HUES6 (cell line): Measurements from ENCODE around the gene SH3TC2.

ENCODE experiments used
- H3K27ac ChIP-seq: 2 replicates; pipeline ENCODE4 v1.7.0; 2013; ENCODE audit warnings: low read depth, mild to moderate bottlenecking, low read length, inconsistent platforms
- H3K27me3 ChIP-seq: 2 replicates; pipeline ENCODE4 v1.6.1; 2013; ENCODE audit warnings: low read length; ENCODE audit not compliant: control insufficient read depth, insufficient read depth
- H3K36me3 ChIP-seq: 2 replicates; pipeline ENCODE4 v1.6.1; 2013; ENCODE audit warnings: low read length; ENCODE audit not compliant: control insufficient read depth, insufficient read depth
- H3K4me1 ChIP-seq: 2 replicates; pipeline ENCODE4 v1.6.1; 2013; ENCODE audit warnings: low read length; ENCODE audit not compliant: control insufficient read depth, insufficient read depth
- H3K4me3 ChIP-seq: 2 replicates; pipeline ENCODE4 v1.5.1; 2013; ENCODE audit warnings: low read depth, low read length
- H3K9ac ChIP-seq: one replicate; pipeline ENCODE4 v1.6.1; 2013; ENCODE audit warnings: mild to moderate bottlenecking, low read length
- H3K9me3 ChIP-seq: 2 replicates; pipeline ENCODE4 v1.6.1; 2013; ENCODE audit warnings: low read depth, low read length; ENCODE audit not compliant: control insufficient read depth, insufficient read depth

SH3TC2 gene

DNA sequence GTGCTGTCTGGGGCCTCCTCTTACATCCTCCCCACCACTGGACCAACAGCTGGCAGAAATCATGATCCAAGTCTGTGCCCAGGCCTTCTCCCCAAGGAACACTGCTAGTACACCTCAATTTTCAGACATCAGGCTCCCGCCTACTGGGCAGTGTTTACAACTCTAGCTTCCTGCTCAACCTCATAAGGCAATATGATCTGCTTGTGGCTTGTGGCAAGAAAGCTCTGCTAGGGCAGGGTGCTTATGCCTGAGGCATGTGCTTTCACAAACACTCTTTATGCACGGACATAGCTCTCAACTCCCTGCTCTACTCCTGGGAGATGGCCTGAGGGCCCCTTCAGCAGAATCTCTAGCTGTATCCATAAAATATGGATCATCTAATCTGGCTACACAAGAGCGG is 32.5 kb downstream of the SH3TC2 start:
- Histone ChIP-seq H3K4me1 (peaks cover 3% of the 10 kb centered on the region; the same call in 1 of the 2 replicates), H3K9me3 (no peaks in the 10 kb centered on the region), H3K4me3 (no peak overlapping the region), H3K9ac (no peak overlapping the region), H3K27ac (no peak overlapping the region), H3K36me3 (no peaks in the 10 kb centered on the region), H3K27me3 (no peaks in the 10 kb centered on the region; the same call in 1 of the 2 replicates)

DNA sequence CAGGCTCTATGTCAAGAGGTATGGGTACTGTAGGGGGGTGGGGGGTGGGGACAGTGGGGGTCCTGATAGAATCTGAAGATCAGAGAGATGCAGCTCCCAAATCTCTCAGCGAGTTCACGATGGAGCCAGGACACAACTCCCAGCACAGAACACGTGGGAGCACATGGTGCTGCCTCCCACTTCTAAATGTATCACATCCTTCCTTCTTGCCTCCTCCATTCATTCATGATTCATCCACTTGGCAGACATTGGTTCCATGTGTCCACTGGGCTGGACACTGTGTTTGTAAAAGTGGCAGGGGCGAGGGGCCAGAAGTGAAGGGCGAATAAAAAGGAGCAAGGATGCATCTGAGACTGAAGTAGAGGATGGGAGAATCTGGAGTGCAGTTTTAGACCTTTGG is 33.9 kb downstream of the SH3TC2 start:
- H3K9me3 ChIP-seq, result no peaks in the 10 kb centered on the region
- no peak overlapping the region for H3K27ac ChIP-seq
- no peak overlapping the region for H3K4me3 ChIP-seq
- no peak overlapping the region for H3K9ac ChIP-seq
- H3K27me3 ChIP-seq, result no peaks in the 10 kb centered on the region; the same call in 1 of the 2 replicates
- peaks cover 3% of the 10 kb centered on the region; the same call in 1 of the 2 replicates for H3K4me1 ChIP-seq
- no peaks in the 10 kb centered on the region for H3K36me3 ChIP-seq

GRCh38 chr5:149028161-149028560 is 34.7 kb downstream of the SH3TC2 start:
- Histone ChIP-seq H3K9ac (no peak overlapping the region), H3K27me3 (no peaks in the 10 kb centered on the region; the same call in 1 of the 2 replicates), H3K4me3 (no peak overlapping the region), H3K27ac (no peak overlapping the region), H3K9me3 (no peaks in the 10 kb centered on the region), H3K36me3 (no peaks in the 10 kb centered on the region), H3K4me1 (peaks cover 3% of the 10 kb centered on the region; the same call in 1 of the 2 replicates)

DNA sequence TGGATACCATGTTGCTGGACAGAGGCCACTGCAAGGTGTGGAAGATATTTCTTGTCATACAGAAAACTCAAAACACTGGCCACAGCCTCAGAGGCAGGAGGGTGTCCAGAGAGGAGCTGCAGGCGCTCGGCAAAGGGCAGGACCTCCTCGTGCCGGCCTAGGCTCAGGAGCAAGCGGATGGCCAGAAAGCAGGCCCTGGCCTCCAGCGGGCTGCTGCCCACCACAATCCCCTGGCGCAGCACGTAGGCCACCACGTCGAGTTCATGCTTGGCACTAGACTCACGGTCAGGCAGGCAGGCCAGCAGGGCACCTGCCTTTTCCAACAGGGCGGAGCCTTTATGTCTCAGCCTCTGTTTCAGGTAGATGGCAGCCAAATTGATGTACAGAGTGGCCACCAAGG is 35.2 kb downstream of the SH3TC2 start:
- Histone ChIP-seq H3K4me3 (no peak overlapping the region), H3K9ac (no peak overlapping the region), H3K27me3 (no peaks in the 10 kb centered on the region; the same call in 1 of the 2 replicates), H3K36me3 (no peaks in the 10 kb centered on the region), H3K9me3 (no peaks in the 10 kb centered on the region), H3K27ac (no peak overlapping the region), H3K4me1 (peaks cover 3% of the 10 kb centered on the region; the same call in 1 of the 2 replicates)

- Histone ChIP-seq H3K27ac (no peak overlapping the region), H3K27me3 (no peaks in the 10 kb centered on the region; the same call in 1 of the 2 replicates), H3K9me3 (no peaks in the 10 kb centered on the region), H3K4me3 (no peak overlapping the region), H3K9ac (no peak overlapping the region), H3K4me1 (no peaks in the 10 kb centered on the region), H3K36me3 (no peaks in the 10 kb centered on the region)
Measured at GRCh38 chr5:149024943-149025342, 37.9 kb downstream of the SH3TC2 start.

DNA sequence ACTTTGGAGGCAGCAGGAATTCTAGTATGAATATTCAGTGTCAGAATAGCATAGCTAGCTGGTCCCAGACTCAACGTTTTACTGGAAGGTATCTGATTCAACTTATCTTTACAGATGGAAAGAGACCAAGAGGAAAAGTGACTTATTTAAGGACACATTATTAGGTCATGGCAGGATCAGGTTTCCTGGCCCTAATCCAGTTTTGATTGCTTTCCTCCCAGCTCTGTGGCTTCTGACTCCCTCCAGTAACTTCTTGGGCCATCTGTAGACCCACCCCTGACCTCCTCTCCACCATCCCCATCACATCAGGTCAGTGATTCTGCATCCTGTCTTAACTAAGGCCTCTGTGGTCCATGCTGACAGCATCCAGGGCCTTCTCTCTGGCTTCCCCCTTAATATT is 38.4 kb downstream of the SH3TC2 start:
- Histone ChIP-seq H3K4me3 (no peak overlapping the region), H3K9me3 (no peaks in the 10 kb centered on the region), H3K27ac (no peak overlapping the region), H3K36me3 (no peaks in the 10 kb centered on the region), H3K9ac (no peak overlapping the region), H3K4me1 (no peaks in the 10 kb centered on the region), H3K27me3 (no peaks in the 10 kb centered on the region; the same call in 1 of the 2 replicates)

DNA sequence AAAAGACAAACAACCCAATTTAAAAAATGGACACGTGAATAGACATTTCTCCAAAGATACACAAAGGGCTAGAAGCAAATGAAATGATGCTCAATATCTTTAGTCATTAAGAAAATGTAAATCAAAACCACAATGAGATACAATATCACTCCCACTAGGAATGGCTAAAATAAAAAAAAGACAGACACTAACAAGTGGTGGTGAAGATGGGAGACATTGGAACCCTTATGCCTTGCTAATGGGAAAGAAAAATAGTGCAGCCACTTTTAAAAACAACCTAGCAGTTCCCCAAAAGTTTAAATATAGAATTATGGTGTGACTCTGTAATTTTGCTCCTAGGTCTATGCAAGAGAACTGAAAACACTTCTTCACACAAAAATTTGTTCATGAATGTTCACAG is 40.7 kb downstream of the SH3TC2 start:
- Histone ChIP-seq H3K4me1 (no peaks in the 10 kb centered on the region), H3K27me3 (no peaks in the 10 kb centered on the region; the same call in 1 of the 2 replicates), H3K9me3 (no peaks in the 10 kb centered on the region), H3K4me3 (no peak overlapping the region), H3K27ac (no peak overlapping the region), H3K36me3 (no peaks in the 10 kb centered on the region), H3K9ac (no peak overlapping the region)

GRCh38 chr5:149019679-149020078 is 43.2 kb downstream of the SH3TC2 start:
- H3K27ac ChIP-seq, result no peak overlapping the region
- no peaks in the 10 kb centered on the region for H3K36me3 ChIP-seq
- no peaks in the 10 kb centered on the region for H3K27me3 ChIP-seq
- H3K9me3 ChIP-seq, result no peaks in the 10 kb centered on the region
- no peak overlapping the region for H3K9ac ChIP-seq
- H3K4me1 ChIP-seq, result no peaks in the 10 kb centered on the region
- no peak overlapping the region for H3K4me3 ChIP-seq

GRCh38 chr5:149018909-149019443 is 43.9 kb downstream of the SH3TC2 start:
- no peaks in the 10 kb centered on the region for H3K36me3 ChIP-seq
- no peak overlapping the region for H3K9ac ChIP-seq
- no peaks in the 10 kb centered on the region for H3K27me3 ChIP-seq
- H3K9me3 ChIP-seq, result no peaks in the 10 kb centered on the region
- no peaks in the 10 kb centered on the region for H3K4me1 ChIP-seq
- H3K4me3 ChIP-seq, result no peak overlapping the region
- H3K27ac ChIP-seq, result no peak overlapping the region

DNA sequence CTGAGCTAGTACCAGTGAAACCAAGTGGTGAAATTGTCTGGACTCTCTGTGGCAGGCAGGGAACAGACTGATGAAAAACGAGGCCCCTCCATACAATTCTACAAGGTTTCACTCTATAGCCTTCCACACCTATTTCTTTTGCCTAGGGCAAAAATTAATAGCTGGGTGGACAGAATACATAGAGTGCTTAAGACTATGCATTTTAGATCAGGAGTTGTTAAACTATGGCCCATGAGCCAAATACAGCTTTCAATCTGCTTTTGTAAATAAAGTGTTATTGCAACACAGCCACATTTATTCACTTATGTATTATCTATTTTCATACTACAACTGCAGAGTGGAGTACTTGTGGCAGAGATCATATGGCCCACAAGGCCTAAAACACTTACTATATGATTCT is 45.2 kb downstream of the SH3TC2 start:
- H3K4me3 ChIP-seq, result no peak overlapping the region
- no peaks in the 10 kb centered on the region for H3K36me3 ChIP-seq
- no peak overlapping the region for H3K27ac ChIP-seq
- H3K9me3 ChIP-seq, result no peaks in the 10 kb centered on the region
- no peak overlapping the region for H3K9ac ChIP-seq
- H3K4me1 ChIP-seq, result no peaks in the 10 kb centered on the region
- H3K27me3 ChIP-seq, result no peaks in the 10 kb centered on the region

DNA sequence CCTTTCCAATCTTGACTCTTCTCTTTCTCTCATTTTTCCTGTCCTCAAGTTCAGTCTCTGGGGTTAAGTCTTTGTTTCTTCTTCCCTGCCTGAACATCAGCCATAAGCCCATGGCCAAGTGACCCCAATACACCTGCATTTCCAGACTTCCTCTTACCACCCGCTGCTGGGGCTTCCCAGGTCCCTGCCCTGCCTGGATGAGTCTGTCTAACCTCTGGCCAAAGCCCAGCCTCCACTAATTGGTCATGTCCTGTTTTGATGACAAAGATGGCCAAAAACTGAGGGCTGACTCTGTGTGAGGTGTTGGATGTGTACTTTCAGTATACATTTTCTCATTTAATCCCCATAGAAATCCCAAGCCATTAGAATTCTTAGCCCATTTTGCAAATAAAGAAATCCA is 47.3 kb downstream of the SH3TC2 start:
- H3K27ac ChIP-seq, result no peak overlapping the region
- H3K9me3 ChIP-seq, result no peaks in the 10 kb centered on the region
- no peak overlapping the region for H3K9ac ChIP-seq
- H3K4me1 ChIP-seq, result no peaks in the 10 kb centered on the region
- no peaks in the 10 kb centered on the region for H3K27me3 ChIP-seq
- H3K4me3 ChIP-seq, result no peak overlapping the region
- H3K36me3 ChIP-seq, result no peaks in the 10 kb centered on the region
